ENCODE data around the gene ERICH2. TPM values are rescaled to one million over a fixed set of nuclear protein-coding genes. Genes with fewer than 3 reads are reported as not detected.

The ERICH2 gene
- total and polyA plus RNA-seq, 2 of the 13 experiments (the other 11 are each of a cell fraction or from before 2014, with no cell fraction given): not detected

DNA sequence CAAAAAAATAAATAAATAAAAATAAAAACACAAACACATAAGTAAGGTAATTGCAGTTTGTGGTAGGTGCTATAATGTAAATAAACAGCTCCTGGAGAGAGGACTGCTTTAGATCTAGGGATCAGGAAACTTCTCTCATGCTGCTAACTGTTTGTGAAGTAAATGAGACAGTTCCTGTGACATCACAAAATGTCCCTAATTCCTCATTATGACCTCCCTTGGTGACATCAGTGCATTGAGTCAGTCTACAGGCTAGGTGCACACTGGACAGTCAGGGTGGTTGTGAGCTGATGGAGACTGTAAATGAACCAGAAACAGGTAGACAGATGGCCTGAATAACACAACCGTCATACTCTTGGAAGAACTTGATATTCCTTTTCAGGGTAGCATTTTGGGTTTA is 13.4 kb downstream of the ERICH2 start:
- POLR2A ChIA-PET: no interaction called here
- intact Hi-C loops (cut with micrococcal nuclease; ENCODE audit: unreplicated experiment): no loop called here
- DNase-seq (ENCODE audit: low spot score): no peak
- CTCF ChIA-PET (ENCODE audit: low intra/inter-chr PET ratio, low total read pairs): no interaction called here
- Histone ChIP-seq H3K4me1 (ENCODE audit: insufficient read depth, low read length) (no peaks in the 10 kb centered on the region), H3K9ac (ENCODE audit: insufficient read depth, low read depth, low read length) (no peak overlapping the region), H4K20me1 (ENCODE audit: insufficient read depth, low read length) (no peaks in the 10 kb centered on the region), H2AFZ (ENCODE audit: low read length) (no peak overlapping the region), H3K27ac (ENCODE audit: extremely low read length, insufficient read depth, low read length) (no peak overlapping the region), H3K27me3 (ENCODE audit: control insufficient read depth in 1 of 2, insufficient read depth in 2 of 2, low read length in 2 of 2) (no peaks in the 10 kb centered on the region), H3K4me3 (replicated peaks in 1 of 3; ENCODE audit: insufficient read depth in 1 of 3, low read depth in 2 of 3, low read length in 3 of 3) (no peak overlapping the region), H3K79me2 (ENCODE audit: insufficient read depth, low read length) (no peaks in the 10 kb centered on the region), H3K9me3 (ENCODE audit: low read length) (no peaks in the 10 kb centered on the region), H3K4me2 (ENCODE audit: low read depth, low read length) (no peak overlapping the region), H3K36me3 (replicated peaks in 1 of 2; ENCODE audit: control insufficient read depth in 1 of 2, insufficient read depth in 2 of 2, low read length in 2 of 2) (no peaks in the 10 kb centered on the region)
- in situ Hi-C loops (cut with HindIII; ENCODE audit: extremely low pct_ligation_motif_present, low pct_unique_long_range_greater_than_20kb): no loop called here
- no peak for FAIRE-seq
- no peak for ATAC-seq
- 79% methylated on average over 1 of the region's 1 CpG for WGBS (ENCODE audit: low lambda C conversion rate)
- no peak for TF ChIP-seq PAXIP1 (CRISPR knock-in tag; conservative IDR thresholded peaks at IDR 0.05)
- TF ChIP-seq CENPT (CRISPR knock-in tag; IDR thresholded peaks at IDR 0.05; ENCODE audit: low read depth): no peak
- TF ChIP-seq ZNF160 (CRISPR knock-in tag; IDR thresholded peaks at IDR 0.05): no peak
- TF ChIP-seq ZNF891 (CRISPR knock-in tag; IDR thresholded peaks at IDR 0.05): no peak
- TF ChIP-seq ZBTB26 (CRISPR knock-in tag; IDR thresholded peaks at IDR 0.05; ENCODE audit: borderline replicate concordance): no peak
- peak; percentile 68; the same call in 1 of the 2 replicates for TF ChIP-seq CREB1 (IDR thresholded peaks at IDR 0.05)
- no peak for TF ChIP-seq CREB1 (CRISPR knock-in tag; IDR thresholded peaks at IDR 0.05)
- TF ChIP-seq, protein P1, sequence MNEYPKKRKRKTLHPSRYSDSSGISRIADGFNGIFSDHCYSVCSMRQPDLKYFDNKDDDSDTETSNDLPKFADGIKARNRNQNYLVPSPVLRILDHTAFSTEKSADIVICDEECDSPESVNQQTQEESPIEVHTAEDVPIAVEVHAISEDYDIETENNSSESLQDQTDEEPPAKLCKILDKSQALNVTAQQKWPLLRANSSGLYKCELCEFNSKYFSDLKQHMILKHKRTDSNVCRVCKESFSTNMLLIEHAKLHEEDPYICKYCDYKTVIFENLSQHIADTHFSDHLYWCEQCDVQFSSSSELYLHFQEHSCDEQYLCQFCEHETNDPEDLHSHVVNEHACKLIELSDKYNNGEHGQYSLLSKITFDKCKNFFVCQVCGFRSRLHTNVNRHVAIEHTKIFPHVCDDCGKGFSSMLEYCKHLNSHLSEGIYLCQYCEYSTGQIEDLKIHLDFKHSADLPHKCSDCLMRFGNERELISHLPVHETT (CRISPR knock-in tag; conservative IDR thresholded peaks at IDR 0.05): no peak
- no TSS peak for BruUV-seq (replicated peaks)
